ENCODE measurements around the gene EVC. TPM values are rescaled to one million over a fixed set of nuclear protein-coding genes. Genes with fewer than 3 reads are reported as not detected.

Gene EVC
- total and polyA plus RNA-seq, 9 donors, result 16.4 to 63.5 (median 47.6) TPM

DNA sequence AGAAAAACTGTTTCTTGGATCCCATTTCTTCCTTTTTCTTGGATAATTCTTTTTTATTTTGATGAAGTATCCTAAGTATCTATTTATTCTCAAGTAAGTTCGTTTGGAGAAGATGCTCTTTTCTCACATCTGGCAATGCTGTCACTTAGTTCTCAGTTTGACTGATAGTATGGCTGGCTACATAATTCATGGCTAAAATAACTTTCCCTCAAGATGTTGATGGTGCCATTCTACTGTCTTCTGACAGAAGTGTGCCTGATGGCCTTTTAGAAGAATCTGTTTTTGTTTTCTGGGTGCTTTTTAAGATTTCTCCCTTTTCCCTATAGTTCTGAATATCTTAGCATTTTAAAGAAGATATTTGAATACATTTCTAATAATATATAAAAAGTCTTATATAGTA lies 44.3 kb upstream of the EVC start:
- Histone ChIP-seq H3K27me3 (no peaks in the 10 kb centered on the region), H3K9me3 (no peaks in the 10 kb centered on the region), H3K4me1 (ENCODE audit: insufficient read depth) (no peaks in the 10 kb centered on the region), H3K4me3 (no peak overlapping the region), H3K36me3 (no peaks in the 10 kb centered on the region), H3K27ac (no peak overlapping the region)
- intact Hi-C loops (cut with DNase I), result no loop called here
- no peak for DNase-seq
- WGBS, 3 donors, result 79 to 92% (median 81%) methylated on average over 1 of the region's 1 CpG
- TF ChIP-seq EP300 (IDR thresholded peaks at IDR 0.05) (no peak), POLR2A (IDR thresholded peaks at IDR 0.05) (no peak)
- TF ChIP-seq, protein P1, sequence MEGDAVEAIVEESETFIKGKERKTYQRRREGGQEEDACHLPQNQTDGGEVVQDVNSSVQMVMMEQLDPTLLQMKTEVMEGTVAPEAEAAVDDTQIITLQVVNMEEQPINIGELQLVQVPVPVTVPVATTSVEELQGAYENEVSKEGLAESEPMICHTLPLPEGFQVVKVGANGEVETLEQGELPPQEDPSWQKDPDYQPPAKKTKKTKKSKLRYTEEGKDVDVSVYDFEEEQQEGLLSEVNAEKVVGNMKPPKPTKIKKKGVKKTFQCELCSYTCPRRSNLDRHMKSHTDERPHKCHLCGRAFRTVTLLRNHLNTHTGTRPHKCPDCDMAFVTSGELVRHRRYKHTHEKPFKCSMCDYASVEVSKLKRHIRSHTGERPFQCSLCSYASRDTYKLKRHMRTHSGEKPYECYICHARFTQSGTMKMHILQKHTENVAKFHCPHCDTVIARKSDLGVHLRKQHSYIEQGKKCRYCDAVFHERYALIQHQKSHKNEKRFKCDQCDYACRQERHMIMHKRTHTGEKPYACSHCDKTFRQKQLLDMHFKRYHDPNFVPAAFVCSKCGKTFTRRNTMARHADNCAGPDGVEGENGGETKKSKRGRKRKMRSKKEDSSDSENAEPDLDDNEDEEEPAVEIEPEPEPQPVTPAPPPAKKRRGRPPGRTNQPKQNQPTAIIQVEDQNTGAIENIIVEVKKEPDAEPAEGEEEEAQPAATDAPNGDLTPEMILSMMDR (IDR thresholded peaks at IDR 0.05), result no peak

GRCh38 chr4:5676763-5677162 lies 34.2 kb upstream of the EVC start:
- H3K4me3 ChIP-seq, result no peak overlapping the region
- TF ChIP-seq POLR2A (IDR thresholded peaks at IDR 0.05), result no peak
- TF ChIP-seq, protein P1 (IDR thresholded peaks at IDR 0.05), result no peak
- no peak for TF ChIP-seq EP300 (IDR thresholded peaks at IDR 0.05)
- no peak for DNase-seq
- WGBS, 3 donors, result 93 to 97% (median 94%) methylated on average over 8 of the region's 8 CpGs
- no peaks in the 10 kb centered on the region for H3K36me3 ChIP-seq
- no peaks in the 10 kb centered on the region for H3K27me3 ChIP-seq
- intact Hi-C loops (cut with DNase I), result no loop called here
- H3K9me3 ChIP-seq, result no peaks in the 10 kb centered on the region
- H3K4me1 ChIP-seq (ENCODE audit: insufficient read depth), result no peaks in the 10 kb centered on the region
- H3K27ac ChIP-seq, result no peak overlapping the region

DNA sequence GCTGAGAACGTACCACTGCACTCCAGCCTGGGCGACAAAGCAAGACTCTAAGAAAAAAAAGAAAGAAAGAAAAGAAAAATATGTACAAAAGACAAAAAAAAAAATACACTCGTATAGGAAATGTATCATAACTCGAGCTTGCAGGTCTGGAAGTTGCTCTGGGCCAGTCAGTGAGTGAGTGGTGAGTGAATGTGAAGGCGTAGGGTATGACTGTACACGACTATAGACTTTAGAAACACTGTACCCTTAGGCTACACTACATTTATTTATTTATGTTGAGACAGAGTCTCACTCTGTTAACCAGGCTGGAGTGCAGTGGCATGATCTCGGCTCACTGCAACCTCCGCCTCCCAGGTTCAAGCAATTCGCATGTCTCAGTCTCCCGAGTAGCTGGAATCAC lies 32.0 kb upstream of the EVC start:
- Histone ChIP-seq H3K4me1 (ENCODE audit: insufficient read depth) (no peaks in the 10 kb centered on the region), H3K36me3 (no peaks in the 10 kb centered on the region), H3K9me3 (no peaks in the 10 kb centered on the region), H3K27me3 (no peaks in the 10 kb centered on the region), H3K27ac (no peak overlapping the region), H3K4me3 (no peak overlapping the region)
- DNase-seq, result no peak
- 94 to 96% (median 94%) methylated on average over 10 of the region's 10 CpGs for WGBS, 3 donors
- intact Hi-C loops (cut with DNase I), result no loop called here
- TF ChIP-seq EP300 (IDR thresholded peaks at IDR 0.05) (no peak), POLR2A (IDR thresholded peaks at IDR 0.05) (no peak)
- TF ChIP-seq, protein P1 (IDR thresholded peaks at IDR 0.05), result no peak

DNA sequence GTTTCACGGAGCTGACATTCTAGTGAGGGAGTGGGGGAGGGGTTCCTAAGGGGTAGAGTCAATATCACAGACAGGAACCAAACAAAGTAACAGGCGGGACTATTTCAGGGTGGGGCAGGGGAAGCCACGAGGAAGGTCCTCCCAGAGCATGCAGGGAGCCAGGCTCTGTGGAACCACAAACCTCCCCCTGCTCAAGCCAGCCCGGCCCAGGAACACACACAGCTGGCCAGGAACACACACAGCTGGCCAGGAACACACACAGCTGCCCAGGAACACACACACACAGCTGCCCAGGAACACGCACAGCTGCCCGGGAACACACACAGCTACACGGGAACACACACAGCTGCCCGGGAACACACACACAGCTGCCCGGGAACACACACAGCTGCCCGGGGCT lies 27.4 kb upstream of the EVC start:
- H3K4me3 ChIP-seq, result no peak overlapping the region
- H3K4me1 ChIP-seq (ENCODE audit: insufficient read depth), result no peaks in the 10 kb centered on the region
- no peaks in the 10 kb centered on the region for H3K36me3 ChIP-seq
- intact Hi-C loops (cut with DNase I), result no loop called here
- 17 to 32% (median 27%) methylated on average over 10 of the region's 10 CpGs for WGBS, 3 donors
- no peak for DNase-seq
- H3K9me3 ChIP-seq, result no peaks in the 10 kb centered on the region
- no peak overlapping the region for H3K27ac ChIP-seq
- TF ChIP-seq EP300 (IDR thresholded peaks at IDR 0.05) (no peak), POLR2A (IDR thresholded peaks at IDR 0.05) (no peak)
- TF ChIP-seq, protein P1 (IDR thresholded peaks at IDR 0.05), result no peak
- no peaks in the 10 kb centered on the region for H3K27me3 ChIP-seq

GRCh38 chr4:5685296-5685695 lies 25.7 kb upstream of the EVC start:
- TF ChIP-seq POLR2A (IDR thresholded peaks at IDR 0.05), result no peak
- no peak for TF ChIP-seq EP300 (IDR thresholded peaks at IDR 0.05)
- TF ChIP-seq, protein P1 (IDR thresholded peaks at IDR 0.05), result no peak
- no peaks in the 10 kb centered on the region for H3K9me3 ChIP-seq
- no peak for DNase-seq
- intact Hi-C loops (cut with DNase I), result no loop called here
- no peak overlapping the region for H3K27ac ChIP-seq
- H3K36me3 ChIP-seq, result no peaks in the 10 kb centered on the region
- no peaks in the 10 kb centered on the region for H3K4me1 ChIP-seq (ENCODE audit: insufficient read depth)
- no peaks in the 10 kb centered on the region for H3K27me3 ChIP-seq
- no peak overlapping the region for H3K4me3 ChIP-seq
- 96 to 99% (median 99%) methylated on average over 9 of the region's 9 CpGs for WGBS, 3 donors
